Medulla oblongata (tissue), 1 donor: ENCODE data around the gene ADGB.

Experiments used
- DNase-seq: peaks from one replicate; pipeline ENCODE4 v3.0.0-alpha.2; 2015; ENCODE audit errors: extremely low spot score

The ADGB gene

GRCh38 chr6:146861029-146861563 is 262.3 kb downstream of the ADGB start:
- DNase-seq = no peak

- DNase-seq = no peak
Observed at GRCh38 chr6:146861716-146862115, 262.9 kb downstream of the ADGB start.

GRCh38 chr6:146862508-146862919 is 263.7 kb downstream of the ADGB start:
- DNase-seq = no peak

- DNase-seq = no peak
Observed at GRCh38 chr6:146864300-146864699, 265.5 kb downstream of the ADGB start.

DNA sequence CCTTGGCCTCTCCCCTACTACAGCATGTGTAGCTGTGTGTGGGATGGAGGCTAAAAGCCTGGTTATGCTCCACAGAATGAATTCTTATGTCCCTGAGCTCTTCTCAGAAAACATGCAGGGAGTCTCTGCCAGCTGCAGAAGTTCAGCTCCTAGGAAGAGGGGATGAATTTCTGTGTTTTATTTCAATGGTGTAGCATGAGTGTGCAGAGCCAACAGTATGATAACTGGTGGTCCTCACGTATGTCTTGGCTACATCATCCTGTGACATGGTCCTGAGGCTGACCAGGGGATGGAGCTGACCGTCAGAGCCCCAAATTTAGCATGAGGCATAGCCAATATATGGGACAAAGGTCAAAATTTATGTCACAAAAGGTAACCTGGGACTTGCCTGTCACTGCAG is 266.1 kb downstream of the ADGB start:
- no peak for DNase-seq
